Heart left ventricle (tissue), 13 donors: ENCODE results near the gene SMIM44.

Source experiments
- CTCF ChIP-seq, 12 donors: fragments of 200-600 bp; sonication (generic) in 4 of 12; IDR thresholded peaks; one replicate each; pipeline versions ENCODE4 v1.5.0 to v1.8.0; 2018 to 2022; ENCODE audit warnings: antibody characterized with exemption in 12 of 12, mild to moderate bottlenecking in 5 of 12
- POLR2A ChIP-seq, 2 donors: fragments of 450-650 bp; IDR thresholded peaks; one replicate each; pipeline ENCODE4 v1.6.1; 2017; ENCODE audit warnings: antibody characterized with exemption in 2 of 2, mild to moderate bottlenecking in 2 of 2, moderate library complexity in 2 of 2
- donor health status: ischemic (EF 13 %, LVEDD 7.1; RV severe dilation, severe dysfunction).
- donor health status: DM: no; HTN: yes; CAD: no.
- donor health status: DM: no; HTN: no; CAD: no.
- donor health status: ischemic (EF 25% LVEDD 6.9; RV normal size, moderate dysfunction).
- donor health status: ischemic (EF 25% LVEDD 5.7; RV mildly dilated, moderate dysfunction).
- donor health status: ischemic (EF 35%, LVEDD 5.7; RV mildly dilated, moderate dysfunction).
- donor health status: nonischemic (EF 11% LVEDD 7.7; RV severe dilation, severe dysfunction).
- donor health status: DM: yes; HTN: yes; CAD: no.
- donor health status: PGD.
- donor health status: ischemic (EF 29% LVEDD 5.4; RV normal size, mild dysfunction).
- donor health status: nonischemic (EF 23%, LVEDD 6.1; RV moderate dilation, normal function).

- no peak for TF ChIP-seq CTCF (IDR thresholded peaks at IDR 0.05)
- no peak for TF ChIP-seq POLR2A (IDR thresholded peaks at IDR 0.05)
These were observed 27.2 kb downstream of the SMIM44 start for GRCh38 chr19:3455960-3456601.
